GM18511 (cell line): Measurements from ENCODE around the gene TSPOAP1.

ENCODE experiments used
- ATAC-seq: cut with Tn5 transposase; IDR thresholded peaks from one replicate; pipeline ENCODE4 v1.9.1; 2021; ENCODE audit warnings: mild to moderate bottlenecking, moderate library complexity; ENCODE audit not compliant: unreplicated experiment

The TSPOAP1 gene

DNA sequence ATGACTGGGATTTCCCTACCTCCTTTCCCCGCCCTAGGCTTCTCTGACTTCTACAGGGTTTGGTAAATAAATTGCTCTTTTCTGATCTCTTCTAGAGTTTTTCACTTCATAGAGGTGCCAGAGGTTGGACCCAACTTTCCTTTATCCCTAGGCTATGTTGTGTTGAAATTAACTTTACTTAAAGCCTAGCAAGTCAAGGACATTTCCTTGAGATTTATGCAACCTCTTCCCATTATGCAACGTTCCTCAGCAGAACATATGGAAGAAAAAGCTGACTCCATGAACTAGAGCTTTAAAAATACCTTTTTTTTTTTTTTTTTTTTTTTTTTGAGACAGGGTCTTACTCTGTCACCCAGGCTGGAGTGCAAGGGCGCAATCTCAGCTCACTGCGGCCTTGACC lies 63.3 kb downstream of the TSPOAP1 start:
- ATAC-seq, result no peak

DNA sequence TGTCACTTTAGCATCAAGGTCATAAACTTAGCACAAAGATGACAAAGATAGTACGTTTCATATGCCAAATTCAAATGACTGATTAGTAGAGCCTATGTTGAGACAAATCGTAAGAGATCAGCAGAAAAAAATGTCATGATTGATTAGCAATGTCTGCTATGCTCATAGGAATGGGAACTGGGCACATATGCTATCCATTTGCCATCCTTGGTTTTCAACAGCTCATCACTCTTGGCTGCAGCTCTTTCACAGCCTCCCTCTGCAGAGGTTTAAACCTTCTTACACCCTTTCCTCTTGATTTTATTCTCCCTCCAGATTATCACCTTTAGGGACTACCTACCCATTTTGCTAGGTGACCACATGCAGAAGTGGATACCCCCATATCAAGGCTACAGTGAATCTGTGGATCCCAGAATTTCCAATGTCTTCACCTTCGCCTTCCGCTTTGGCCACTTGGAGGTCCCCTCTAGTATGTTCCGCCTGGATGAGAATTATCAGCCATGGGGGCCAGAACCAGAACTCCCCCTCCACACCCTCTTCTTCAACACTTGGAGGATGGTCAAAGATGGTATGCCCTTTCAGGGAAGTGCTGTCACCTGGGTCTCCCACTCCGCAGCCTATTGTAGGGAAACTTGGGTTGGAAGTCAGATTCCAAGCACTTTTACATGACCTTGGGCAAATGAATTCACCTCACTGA lies 64.0 kb downstream of the TSPOAP1 start:
- ATAC-seq, result no peak

DNA sequence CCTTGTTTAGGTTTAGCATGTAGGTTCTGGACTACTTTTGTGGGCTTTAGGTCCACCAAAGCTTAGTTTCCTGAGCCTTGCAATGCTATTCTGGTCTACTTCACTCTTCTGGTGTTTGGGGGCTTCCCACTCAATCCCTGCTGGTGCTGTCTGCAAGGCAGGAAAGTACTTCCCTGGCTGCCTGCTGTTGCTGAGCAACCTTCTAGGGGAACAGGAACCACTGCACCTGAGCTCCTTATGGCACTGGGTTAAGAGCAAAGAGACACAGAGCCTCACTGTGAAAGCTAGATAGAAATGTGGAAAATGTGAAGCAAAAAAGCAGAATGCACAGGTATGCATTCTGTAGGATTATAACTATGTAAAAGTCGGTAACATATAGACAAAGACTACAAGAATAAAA lies 64.8 kb downstream of the TSPOAP1 start:
- ATAC-seq, result no peak

DNA sequence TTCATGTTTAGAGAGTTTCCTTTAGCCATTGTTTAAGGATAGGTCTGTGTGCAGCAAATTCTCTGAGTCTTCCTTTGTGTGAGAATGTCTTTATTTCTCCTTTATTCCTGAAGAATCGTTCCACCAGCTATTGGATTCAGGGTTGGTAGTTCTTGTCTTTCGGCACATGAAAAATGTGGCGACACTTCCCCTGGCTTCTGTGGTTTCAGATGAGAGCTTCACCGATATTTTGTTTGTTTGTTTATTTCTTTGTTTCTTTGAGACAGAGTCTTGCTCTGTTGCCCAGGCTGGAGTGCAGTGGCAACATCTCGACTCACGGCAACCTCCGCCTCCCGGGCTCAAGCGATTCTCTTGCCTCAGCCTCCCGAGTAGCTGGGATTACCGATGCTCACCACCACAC lies 66.4 kb downstream of the TSPOAP1 start:
- no peak for ATAC-seq

DNA sequence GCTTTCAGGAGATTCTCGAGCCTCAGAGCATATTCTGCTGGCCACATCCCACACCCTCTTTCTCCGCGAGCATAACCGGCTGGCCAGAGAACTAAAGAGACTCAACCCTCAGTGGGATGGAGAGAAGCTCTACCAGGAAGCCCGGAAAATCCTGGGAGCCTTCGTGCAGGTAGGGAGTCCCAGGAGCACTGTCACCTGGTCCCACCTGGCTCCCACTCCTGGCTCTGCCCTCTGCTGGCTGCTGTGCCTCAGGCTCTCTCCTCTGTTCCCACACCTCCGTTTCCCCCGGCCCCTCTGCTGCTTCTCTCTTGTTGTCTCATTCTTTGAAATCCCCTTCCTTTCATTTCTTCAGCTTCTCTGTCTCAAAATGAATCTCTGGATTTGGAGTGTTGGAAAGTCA lies 73.8 kb downstream of the TSPOAP1 start:
- no peak for ATAC-seq

DNA sequence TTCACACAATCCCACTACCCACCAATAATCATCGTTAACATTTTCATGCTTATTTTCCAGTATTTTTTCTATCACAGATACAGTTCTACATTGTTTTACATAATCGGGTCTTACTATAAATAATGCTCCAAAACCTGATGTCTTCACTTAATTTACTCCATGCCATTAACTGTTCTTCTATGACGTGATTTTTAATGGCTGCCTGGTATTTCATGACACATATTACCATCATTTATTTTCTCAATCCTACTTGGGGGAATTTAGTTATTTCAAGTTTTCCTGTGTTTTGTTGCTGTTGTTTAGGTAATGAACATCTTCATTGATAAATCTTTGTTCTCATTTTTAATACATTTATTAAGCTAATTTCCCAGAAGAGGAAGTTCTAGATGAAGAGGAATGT lies 75.5 kb downstream of the TSPOAP1 start:
- no peak for ATAC-seq

DNA sequence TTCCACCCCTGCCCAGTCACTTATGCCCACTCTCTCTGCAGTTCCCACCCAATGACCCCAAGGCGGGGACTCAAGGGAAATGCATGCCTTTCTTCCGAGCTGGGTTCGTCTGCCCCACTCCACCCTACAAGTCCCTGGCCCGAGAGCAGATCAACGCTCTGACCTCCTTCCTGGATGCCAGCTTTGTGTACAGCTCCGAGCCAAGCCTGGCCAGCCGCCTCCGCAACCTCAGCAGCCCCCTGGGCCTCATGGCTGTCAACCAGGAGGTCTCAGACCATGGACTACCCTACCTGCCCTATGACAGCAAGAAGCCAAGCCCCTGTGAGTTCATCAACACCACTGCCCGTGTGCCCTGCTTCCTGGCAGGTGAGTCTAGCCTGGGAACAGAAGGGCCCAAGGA lies 76.5 kb downstream of the TSPOAP1 start:
- ATAC-seq, result no peak
